ENCODE data around the gene PLEKHJ1. TPM values are rescaled to one million over a fixed set of nuclear protein-coding genes. Genes with fewer than 3 reads are reported as not detected.
A peak's percentile ranks its signal among the peaks of the same experiment; 100 is the strongest.

Gene PLEKHJ1
- total and polyA plus RNA-seq, 2 of the 13 experiments (the other 11 are each of a cell fraction or from before 2014, with no cell fraction given): 70.5 to 130 TPM

GRCh38 chr19:2237051-2237868 is 1.1 kb upstream of the PLEKHJ1 start (continued):
- TF ChIP-seq AFF4 (CRISPR knock-in tag; IDR thresholded peaks at IDR 0.05): no peak; the same call in 1 of the 2 replicates
- no peak for TF ChIP-seq ZUFSP (CRISPR knock-in tag; IDR thresholded peaks at IDR 0.05; ENCODE audit: borderline replicate concordance)
- no peak for TF ChIP-seq ZNF530 (CRISPR knock-in tag; IDR thresholded peaks at IDR 0.05; ENCODE audit: low read depth)
- TF ChIP-seq TEAD3 (CRISPR knock-in tag; optimal IDR thresholded peaks at IDR 0.05; ENCODE audit: borderline replicate concordance): no peak
- TF ChIP-seq POLR2G (IDR thresholded peaks at IDR 0.05; ENCODE audit: low read depth, low read length): no peak
- TF ChIP-seq ZNF646 (CRISPR knock-in tag; IDR thresholded peaks at IDR 0.05): no peak; the same call in 1 of the 2 replicates
- no peak for TF ChIP-seq SCMH1 (CRISPR knock-in tag; IDR thresholded peaks at IDR 0.05; ENCODE audit: borderline replicate concordance)
- TF ChIP-seq SMYD3 (CRISPR knock-in tag; IDR thresholded peaks at IDR 0.05): no peak
- no peak; a peak in 1 of 4 replicates for TF ChIP-seq KLF16 (CRISPR knock-in tag; IDR thresholded peaks at IDR 0.05)
- 0 out of 2 replicates have a peak, but pooled peaks have one; percentile 71 for TF ChIP-seq ELF4 (CRISPR knock-in tag; IDR thresholded peaks at IDR 0.05; ENCODE audit: borderline replicate concordance)
- TF ChIP-seq ZNF501 (CRISPR knock-in tag; IDR thresholded peaks at IDR 0.05): no peak
- TF ChIP-seq ZNF839 (CRISPR knock-in tag; IDR thresholded peaks at IDR 0.05; ENCODE audit: borderline replicate concordance): no peak
- no peak for TF ChIP-seq ZMAT3 (CRISPR knock-in tag; conservative IDR thresholded peaks at IDR 0.05)
- no peak for TF ChIP-seq ATM (IDR thresholded peaks at IDR 0.05; ENCODE audit: borderline replicate concordance)
- TF ChIP-seq ZNF207 (IDR thresholded peaks at IDR 0.05; ENCODE audit: borderline replicate concordance): no peak
